HG02885 (cell line): ENCODE data around the gene MYCBP2.
"Not testable (repeated sequence)": the region's sequence is repeated elsewhere in the genome, so short reads cannot be mapped to it uniquely, and the experiment has no call there.

Experiments
- ATAC-seq: cut with Tn5 transposase; IDR thresholded peaks from one replicate; pipeline ENCODE4 v1.9.1; 2021; ENCODE audit warnings: mild to moderate bottlenecking; ENCODE audit not compliant: unreplicated experiment, poor library complexity

MYCBP2 gene

DNA sequence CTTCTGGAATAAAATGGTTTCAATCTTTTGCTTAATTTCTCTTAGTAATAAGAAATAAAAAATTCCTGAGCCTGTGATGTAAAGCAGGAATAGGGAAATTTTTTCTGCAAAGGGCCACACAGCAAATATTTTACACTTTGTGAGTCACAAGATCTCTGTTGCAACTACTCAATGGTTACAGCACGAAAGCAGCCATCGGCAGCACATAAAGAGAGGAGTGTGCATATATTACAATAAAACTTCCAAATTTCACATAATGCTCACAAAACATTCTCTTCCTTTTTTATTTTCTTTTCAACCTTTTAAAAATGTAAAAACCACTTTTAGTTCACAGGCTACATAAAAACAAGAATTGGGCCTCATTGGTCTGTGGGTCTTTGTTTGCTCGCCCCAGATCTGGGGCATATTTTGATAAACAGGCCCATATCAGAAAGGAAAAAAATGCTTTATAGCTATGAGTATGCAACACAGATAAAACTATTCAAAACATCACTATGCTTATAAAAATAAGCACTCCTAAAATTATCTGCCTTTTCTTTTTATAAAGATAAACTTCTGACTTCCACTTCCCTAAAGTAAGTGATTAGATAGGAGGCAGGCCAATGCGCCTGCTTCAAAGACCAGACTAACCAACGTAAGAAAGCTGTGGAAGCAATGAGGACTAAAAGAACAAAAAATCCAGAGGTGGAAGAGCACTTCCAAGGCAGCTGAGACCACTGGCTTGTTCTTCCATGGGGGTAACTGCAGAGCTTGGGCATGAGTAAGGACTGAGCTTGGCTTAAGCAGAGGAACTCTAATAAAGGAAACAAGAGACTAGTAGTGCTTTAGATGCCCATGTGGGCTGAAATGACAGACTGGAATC lies 26.5 kb downstream of the MYCBP2 start:
- ATAC-seq, result peak; percentile 44

- no peak for ATAC-seq
Measured at GRCh38 chr13:77299587-77299986, 27.3 kb downstream of the MYCBP2 start.

DNA sequence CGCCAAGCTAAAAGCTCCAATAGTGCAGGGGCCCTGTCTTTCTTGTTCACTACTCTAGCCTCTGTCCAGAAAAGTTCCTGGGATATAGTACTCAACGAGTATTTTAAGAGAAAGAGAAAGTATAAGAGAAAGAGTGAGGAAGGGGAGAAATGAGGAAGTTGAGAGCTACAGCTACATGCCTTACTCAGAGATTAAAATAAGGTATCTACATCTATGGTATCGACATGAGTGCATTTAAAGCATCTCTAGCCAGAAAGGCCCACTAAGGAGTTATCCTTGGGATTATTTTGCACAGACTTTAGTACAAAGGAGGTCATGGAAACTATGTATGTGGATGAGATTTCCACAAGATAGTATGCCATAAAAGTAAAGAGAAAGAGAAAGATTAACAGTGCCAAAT lies 28.5 kb downstream of the MYCBP2 start:
- ATAC-seq, result peak; percentile 75

- ATAC-seq, result no peak
Measured at GRCh38 chr13:77291774-77292173, 35.1 kb downstream of the MYCBP2 start.

DNA sequence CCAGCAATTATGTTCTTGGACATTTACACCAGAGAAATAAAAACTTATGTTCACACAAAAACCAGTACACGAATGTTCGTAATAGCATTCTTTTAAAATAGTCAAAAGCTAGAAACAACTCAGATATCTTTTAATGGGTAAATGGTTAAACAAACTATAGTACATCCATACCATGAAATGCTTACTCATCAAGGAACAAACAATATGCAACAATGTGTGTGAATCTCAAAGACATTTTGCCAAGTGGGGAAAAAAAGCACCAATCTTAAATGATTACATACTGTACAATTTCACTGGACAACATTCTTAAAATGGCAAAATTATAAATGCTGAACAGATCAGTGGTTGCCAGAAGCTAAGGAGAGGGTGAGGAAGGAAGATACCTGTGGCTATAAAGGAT lies 36.6 kb downstream of the MYCBP2 start:
- ATAC-seq, result no peak

DNA sequence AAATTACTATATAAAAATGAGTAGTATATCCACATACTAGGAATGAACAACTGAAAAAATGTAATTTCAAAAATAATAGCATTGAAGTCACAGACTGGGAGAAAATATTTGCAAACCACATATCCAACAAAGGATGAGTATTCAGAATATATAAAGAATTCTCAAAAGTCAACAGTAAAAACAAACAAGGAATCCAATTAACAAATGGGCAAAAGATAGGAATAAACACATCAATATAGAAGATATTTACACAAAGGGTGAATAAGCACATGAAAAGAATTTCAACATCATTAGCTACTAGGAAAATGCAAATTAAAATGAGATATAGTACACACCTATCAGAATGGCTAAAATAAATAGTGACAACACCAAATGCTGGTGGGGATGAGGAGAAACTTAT lies 37.0 kb downstream of the MYCBP2 start:
- ATAC-seq, result no peak

- not testable (repeated sequence) for ATAC-seq
Measured at GRCh38 chr13:77285632-77286031, 41.3 kb downstream of the MYCBP2 start.

- ATAC-seq, result no peak
Measured at GRCh38 chr13:77285098-77285497, 41.8 kb downstream of the MYCBP2 start.

GRCh38 chr13:77274126-77274525 lies 52.8 kb downstream of the MYCBP2 start:
- no peak for ATAC-seq

DNA sequence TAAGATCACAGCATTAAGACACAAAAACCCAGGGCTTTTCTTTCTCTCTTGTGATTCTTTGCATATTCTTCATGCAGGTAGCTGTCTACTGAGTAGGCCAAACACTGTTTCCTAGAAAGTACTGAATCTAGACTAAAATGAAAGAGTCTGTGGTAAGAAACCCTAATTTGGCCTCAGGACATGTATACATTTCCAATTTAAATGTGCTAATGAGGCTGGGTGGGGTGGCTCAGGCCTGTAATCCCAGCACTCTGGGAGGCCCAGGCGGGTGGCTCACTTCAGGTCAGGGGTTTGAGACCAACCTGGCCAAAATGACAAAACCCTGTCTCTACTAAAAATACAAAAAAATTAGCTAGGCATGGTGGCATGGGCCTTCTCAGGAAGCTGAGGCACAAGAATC lies 57.8 kb downstream of the MYCBP2 start:
- no peak for ATAC-seq

- no peak for ATAC-seq
Measured at GRCh38 chr13:77267362-77267761, 59.5 kb downstream of the MYCBP2 start.

- no peak for ATAC-seq
Measured at GRCh38 chr13:77265336-77265735, 61.6 kb downstream of the MYCBP2 start.

DNA sequence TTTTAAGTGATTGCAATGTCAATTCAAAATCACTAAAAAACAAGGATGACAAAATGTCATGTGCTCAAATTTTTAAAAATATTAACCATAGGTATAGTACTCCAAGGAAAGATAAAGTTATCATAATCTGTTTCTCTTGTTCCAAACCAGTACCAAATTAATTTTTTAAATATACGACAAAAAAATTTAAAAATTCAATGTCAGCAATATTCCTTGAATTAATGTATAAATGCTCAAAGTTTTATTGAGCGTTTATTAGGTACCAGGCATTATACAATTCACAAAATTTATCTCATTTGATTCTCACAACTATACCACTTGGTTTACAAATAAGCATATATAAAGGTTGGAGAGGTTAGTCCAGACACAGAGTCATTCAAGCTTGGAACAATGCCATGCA lies 64.7 kb downstream of the MYCBP2 start:
- ATAC-seq, result no peak

- no peak for ATAC-seq
Measured at GRCh38 chr13:77250975-77251374, 75.9 kb downstream of the MYCBP2 start.

DNA sequence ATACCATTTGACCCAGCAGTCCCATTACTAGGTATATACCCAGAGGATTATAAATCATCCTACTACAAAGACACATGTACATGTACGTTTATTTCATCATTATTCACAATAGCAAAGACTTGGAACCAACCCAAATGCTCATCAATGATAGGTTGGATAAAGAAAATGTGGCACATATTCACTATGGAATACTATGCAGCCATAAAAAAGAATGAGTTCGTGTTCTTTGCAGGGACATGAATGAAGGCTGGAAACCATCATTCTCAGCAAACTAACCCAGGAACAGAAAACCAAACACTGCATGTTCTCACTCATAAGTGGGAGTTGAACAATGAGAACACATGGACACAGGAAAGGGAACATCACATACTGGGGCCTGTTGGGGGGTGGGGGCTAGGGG lies 81.7 kb downstream of the MYCBP2 start:
- not testable (repeated sequence) for ATAC-seq

- ATAC-seq, result no peak
Measured at GRCh38 chr13:77239312-77239711, 87.6 kb downstream of the MYCBP2 start.

- no peak for ATAC-seq
Measured at GRCh38 chr13:77235456-77236022, 91.4 kb downstream of the MYCBP2 start.

DNA sequence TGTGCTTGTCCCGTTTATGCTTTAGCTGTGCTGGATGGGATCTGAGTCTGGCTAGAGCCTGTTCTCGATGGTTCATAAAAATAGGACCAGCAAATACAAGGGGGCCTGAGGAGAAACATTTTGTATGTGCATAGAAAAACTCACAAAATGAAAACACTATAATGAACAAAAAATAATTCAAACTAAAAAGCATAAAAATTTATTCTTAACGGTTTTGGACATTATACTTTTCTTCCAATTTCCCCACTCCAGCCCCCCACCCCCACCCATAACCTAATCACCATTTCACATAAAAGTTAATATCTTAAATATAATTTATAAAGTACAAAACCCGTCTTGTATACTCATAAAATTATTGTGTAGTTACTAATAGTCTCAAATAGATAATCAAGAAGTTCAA lies 93.7 kb downstream of the MYCBP2 start:
- no peak for ATAC-seq

GRCh38 chr13:77230560-77230959 lies 96.3 kb downstream of the MYCBP2 start:
- ATAC-seq, result no peak

DNA sequence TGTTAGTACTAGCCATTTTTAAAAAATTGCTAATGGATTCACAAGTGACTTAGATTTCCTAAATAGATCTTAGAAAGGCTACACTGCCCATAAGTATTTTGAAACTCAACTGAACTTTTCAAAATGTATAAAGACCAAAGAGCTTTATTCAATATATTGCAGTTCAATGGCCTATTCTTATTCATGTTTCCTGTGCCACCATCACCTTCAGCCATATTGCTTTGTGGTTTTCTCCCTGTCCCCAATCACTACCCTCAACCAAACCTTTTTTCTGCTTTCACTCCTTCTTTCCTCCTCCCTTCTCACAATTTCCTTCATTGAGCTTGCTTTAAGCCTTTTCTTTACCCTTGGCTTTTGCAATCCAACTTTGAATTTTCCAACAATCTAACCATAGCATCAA lies 100.9 kb downstream of the MYCBP2 start:
- ATAC-seq, result no peak

GRCh38 chr13:77222909-77223308 lies 104.0 kb downstream of the MYCBP2 start:
- ATAC-seq, result no peak
